H9 (cell line): ENCODE data around the gene TMEM150B. TPM values are rescaled to one million over a fixed set of nuclear protein-coding genes. Genes with fewer than 3 reads are reported as not detected.

Experiments used
- DNase-seq: peaks from one replicate; pipeline ENCODE4 v3.0.0-alpha.2; 2017
- H2AFZ ChIP-seq: one replicate; pipeline ENCODE4 v1.6.1; 2013; ENCODE audit warnings: mild to moderate bottlenecking, low read length, control low read depth, moderate library complexity
- H2AK5ac ChIP-seq: 2 replicates; pipeline ENCODE4 v1.6.1; 2013; ENCODE audit warnings: low read length, control low read depth, mixed read lengths; ENCODE audit not compliant: insufficient read length
- H2BK120ac ChIP-seq: one replicate; pipeline ENCODE4 v1.6.1; 2013; ENCODE audit warnings: low read depth, mild to moderate bottlenecking, low read length, control low read depth, inconsistent platforms; ENCODE audit not compliant: poor library complexity, severe bottlenecking
- H2BK12ac ChIP-seq: 2 replicates; pipeline ENCODE4 v1.6.1; 2013; ENCODE audit warnings: low read length, control low read depth, mixed read lengths, low read depth; ENCODE audit not compliant: insufficient read length
- H2BK15ac ChIP-seq: 2 replicates; pipeline ENCODE4 v1.6.1; 2013; ENCODE audit warnings: low read depth, low read length, control low read depth
- H2BK20ac ChIP-seq: one replicate; pipeline ENCODE4 v1.6.1; 2013; ENCODE audit warnings: low read depth, mild to moderate bottlenecking, low read length, control low read depth, inconsistent platforms; ENCODE audit not compliant: poor library complexity, severe bottlenecking
- H2BK5ac ChIP-seq: 2 replicates; pipeline ENCODE4 v1.6.1; 2013; ENCODE audit warnings: low read length, control low read depth, mixed read lengths; ENCODE audit not compliant: insufficient read length
- H3K14ac ChIP-seq: 2 replicates; pipeline ENCODE4 v1.6.1; 2013; ENCODE audit warnings: low read length, control low read depth; ENCODE audit not compliant: insufficient read depth
- H3K18ac ChIP-seq: 2 replicates; pipeline ENCODE4 v1.6.1; 2013; ENCODE audit warnings: low read depth, mild to moderate bottlenecking, mixed read lengths, low read length, control low read depth; ENCODE audit not compliant: insufficient read length
- H3K23ac ChIP-seq: 2 replicates; pipeline ENCODE4 v1.6.1; 2013; ENCODE audit warnings: low read length, control low read depth, mixed read lengths, low read depth; ENCODE audit not compliant: insufficient read length
- H3K23me2 ChIP-seq: 2 replicates; pipeline ENCODE4 v1.6.1; 2013; ENCODE audit warnings: low read depth, mild to moderate bottlenecking, mixed read lengths, low read length, control low read depth; ENCODE audit not compliant: insufficient read length, poor library complexity, severe bottlenecking
- H3K27ac ChIP-seq: 2 replicates; pipeline ENCODE4 v1.5.1; 2013; ENCODE audit warnings: low read length, control low read depth, mixed read lengths, low read depth; ENCODE audit not compliant: insufficient read length
- H3K27me3 ChIP-seq: 2 replicates; pipeline ENCODE4 v1.6.1; 2013; ENCODE audit warnings: low read length, control low read depth, inconsistent platforms; ENCODE audit not compliant: insufficient read depth
- H3K4ac ChIP-seq: 2 replicates; pipeline ENCODE4 v1.6.1; 2013; ENCODE audit warnings: low read depth, mild to moderate bottlenecking, control low read depth, inconsistent platforms, low read length, moderate library complexity
- H3K4me1 ChIP-seq: 2 replicates; pipeline ENCODE4 v1.6.1; 2013; ENCODE audit warnings: low read length, control low read depth, inconsistent platforms; ENCODE audit not compliant: insufficient read depth
- H3K4me2 ChIP-seq: 2 replicates; pipeline ENCODE4 v1.6.1; 2013; ENCODE audit warnings: low read length, control low read depth, mixed read lengths; ENCODE audit not compliant: insufficient read length, insufficient read depth
- H3K56ac ChIP-seq: 2 replicates; pipeline ENCODE4 v1.6.1; 2013; ENCODE audit warnings: low read depth, mild to moderate bottlenecking, mixed read lengths, low read length, control low read depth; ENCODE audit not compliant: insufficient read length
- H3K79me1 ChIP-seq: 2 replicates; pipeline ENCODE4 v1.6.1; 2013; ENCODE audit warnings: low read depth, mild to moderate bottlenecking, moderate library complexity, low read length, control low read depth, inconsistent platforms; ENCODE audit not compliant: insufficient read depth, poor library complexity, severe bottlenecking
- H3K79me2 ChIP-seq: 2 replicates; pipeline ENCODE4 v1.6.1; 2013; ENCODE audit warnings: low read length, control low read depth, inconsistent platforms; ENCODE audit not compliant: insufficient read depth
- H3K9ac ChIP-seq: 2 replicates; pipeline ENCODE4 v1.6.1; 2013; ENCODE audit warnings: low read length, control low read depth, mixed read lengths; ENCODE audit not compliant: insufficient read length; ENCODE audit errors: extremely low read depth
- H3K9me3 ChIP-seq: one replicate; pipeline ENCODE4 v1.6.1; 2013; ENCODE audit warnings: low read depth, low read length, inconsistent platforms; ENCODE audit not compliant: control insufficient read depth
- H3T11ph ChIP-seq: one replicate; pipeline ENCODE4 v1.6.1; 2013; ENCODE audit warnings: mild to moderate bottlenecking, low read length, control low read depth, inconsistent platforms
- H4K20me1 ChIP-seq: one replicate; pipeline ENCODE4 v1.6.1; 2013; ENCODE audit not compliant: control insufficient read depth, insufficient read length, insufficient read depth
- H4K5ac ChIP-seq: 2 replicates; pipeline ENCODE4 v1.6.1; 2013; ENCODE audit warnings: low read depth, mild to moderate bottlenecking, mixed read lengths, low read length, control low read depth; ENCODE audit not compliant: insufficient read length
- H4K8ac ChIP-seq: replicated peaks from 2 replicates; pipeline ENCODE4 v1.6.1; 2013; ENCODE audit warnings: low read length, control low read depth, mixed read lengths, low read depth; ENCODE audit not compliant: insufficient read length
- H4K91ac ChIP-seq: 2 replicates; pipeline ENCODE4 v1.6.1; 2013; ENCODE audit warnings: low read depth, mild to moderate bottlenecking, moderate library complexity, mixed read lengths, low read length, control low read depth; ENCODE audit not compliant: insufficient read length
- H3K27ac Mint-ChIP-seq, 3 experiments: 2 replicates in 2 of 3; 3 replicates in 1 of 3; pipeline ENCODE4 v1.8.0; 2020 to 2021; ENCODE audit warnings: mixed read lengths in 3 of 3, mild to moderate bottlenecking in 1 of 3, moderate library complexity in 1 of 3
- H3K27me3 Mint-ChIP-seq: 2 replicates; pipeline ENCODE4 v1.8.0; 2021; ENCODE audit warnings: low read depth, mild to moderate bottlenecking, moderate library complexity, mixed read lengths
- H3K36me3 Mint-ChIP-seq, 3 experiments: 2 replicates in 2 of 3; 3 replicates in 1 of 3; pipeline ENCODE4 v1.8.0; 2020 to 2021; ENCODE audit warnings: low read depth in 3 of 3, mixed read lengths in 3 of 3; ENCODE audit not compliant: insufficient read depth in 1 of 3
- H3K4me1 Mint-ChIP-seq, 2 experiments: 2 replicates each; pipeline ENCODE4 v1.8.0; 2020; ENCODE audit warnings: mixed read lengths in 2 of 2
- H3K4me3 Mint-ChIP-seq, 2 experiments: 2 replicates in 1 of 2; 3 replicates in 1 of 2; pipeline ENCODE4 v1.8.0; 2020 to 2021; ENCODE audit warnings: mild to moderate bottlenecking in 2 of 2, mixed read lengths in 2 of 2, moderate library complexity in 1 of 2
- H3K9me3 Mint-ChIP-seq, 2 experiments: 2 replicates in 1 of 2; 3 replicates in 1 of 2; pipeline ENCODE4 v1.8.0; 2020; ENCODE audit warnings: mild to moderate bottlenecking in 2 of 2, mixed read lengths in 2 of 2, moderate library complexity in 1 of 2
- CTCF ChIP-seq: fragments of 200-600 bp; sonication (generic); conservative IDR thresholded peaks from 3 replicates; pipeline ENCODE4 v1.8.0; 2021; ENCODE audit warnings: antibody characterized with exemption, mild to moderate bottlenecking
- WGBS: extraction: QIAGEN DNeasy Blood & Tissue Kit; methylation state at CpG from one replicate; pipeline ENCODE4 v1.1.7; 2013; ENCODE audit warnings: missing lambda C conversion rate, low lambda C conversion rate, mixed read lengths; ENCODE audit not compliant: insufficient read length; ENCODE audit errors: extremely low coverage; 5-methylcytosine and 5-hydroxymethylcytosine counted together
- total RNA-seq: library from RNA; stranded (reverse); gene quantifications from 2 replicates; pipeline ENCODE4 v1.2.1, GENCODE V29; 2021

Gene TMEM150B
- total RNA-seq, 1 experiment from 2014 or later: 0.63 TPM

DNA sequence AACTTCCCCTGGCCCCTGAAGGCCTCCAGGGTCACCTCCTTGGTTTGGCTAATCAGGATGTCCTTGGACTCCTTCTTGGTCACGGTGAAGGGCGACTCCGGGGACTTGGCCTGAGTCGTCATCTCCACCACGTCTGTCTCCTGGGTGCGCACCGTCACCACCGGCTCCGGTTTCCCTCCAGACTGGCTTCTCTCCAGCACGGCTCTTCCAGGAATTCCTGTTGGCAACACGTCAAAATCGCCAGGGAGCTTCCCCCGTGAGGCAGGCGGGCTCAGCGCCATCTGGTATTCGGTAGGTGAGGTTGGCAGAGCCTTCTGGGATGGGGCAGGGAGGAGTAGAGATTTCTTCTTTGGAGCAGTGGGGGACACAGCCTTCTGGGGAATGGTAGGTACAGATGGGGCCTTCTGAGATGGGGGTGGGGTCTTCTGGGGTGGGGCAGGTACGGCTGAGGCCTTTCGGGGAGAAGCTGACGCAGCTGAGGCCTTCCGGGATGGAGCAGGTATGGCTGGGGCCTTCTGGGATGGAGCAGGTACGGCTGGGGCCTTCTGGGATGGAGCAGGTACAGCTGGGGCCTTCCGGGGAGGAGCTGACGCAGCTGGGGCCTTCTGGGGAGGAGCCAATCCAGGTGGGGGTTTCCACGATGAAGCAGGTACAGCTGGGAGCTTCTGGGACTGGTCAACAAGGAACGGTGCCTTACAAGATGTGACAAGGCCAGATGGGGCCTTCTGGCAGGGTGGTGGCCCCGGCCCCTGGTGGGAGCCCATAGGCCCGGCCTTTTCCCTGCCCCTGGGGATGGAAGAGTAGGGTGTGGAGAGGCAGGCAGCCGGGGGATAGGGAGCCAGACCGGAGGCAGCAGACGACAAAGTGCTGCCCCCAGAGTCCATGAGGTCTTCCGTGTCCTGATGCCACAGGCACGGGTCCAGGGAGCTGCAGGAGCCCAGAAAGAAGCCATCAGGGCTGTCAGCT is 34.1 kb upstream of the TMEM150B start:
- no peak for TF ChIP-seq CTCF
- no peak overlapping the region; the same call in 1 of the 2 replicates for H3K14ac ChIP-seq
- no peaks in the 10 kb centered on the region for H3K79me1 ChIP-seq
- peaks cover 58% of the 10 kb centered on the region for H3K27me3 Mint-ChIP-seq
- no peaks in the 10 kb centered on the region for H4K20me1 ChIP-seq
- no peak overlapping the region for H2AK5ac ChIP-seq
- H4K8ac ChIP-seq: no peak overlapping the region
- H2BK20ac ChIP-seq: no peak overlapping the region
- H3K23me2 ChIP-seq: no peaks in the 10 kb centered on the region
- no peak overlapping the region for H3K23ac ChIP-seq
- H3K9me3 ChIP-seq: no peaks in the 10 kb centered on the region
- no peak overlapping the region for H3K27ac Mint-ChIP-seq
- no peak overlapping the region for H3K56ac ChIP-seq
- H3K4ac ChIP-seq: no peak overlapping the region
- no peak overlapping the region for H3T11ph ChIP-seq
- no peak overlapping the region for H2AFZ ChIP-seq
- DNase-seq: no peak
- H3K4me3 Mint-ChIP-seq: no peak overlapping the region; a peak in 1 of 5 replicates
- H3K9me3 Mint-ChIP-seq: no peaks in the 10 kb centered on the region
- no peaks in the 10 kb centered on the region for H3K36me3 Mint-ChIP-seq
- no peak overlapping the region for H4K5ac ChIP-seq
- no peak overlapping the region for H2BK120ac ChIP-seq
- no peak overlapping the region for H3K18ac ChIP-seq
- peaks cover 12 to 23% of the 10 kb centered on the region in 2 experiments for H3K4me1 Mint-ChIP-seq
- H2BK12ac ChIP-seq: no peak overlapping the region
- no peak overlapping the region for H3K9ac ChIP-seq
- H2BK15ac ChIP-seq: no peak overlapping the region
- peaks cover 2% of the 10 kb centered on the region; the same call in 1 of the 2 replicates for H3K27me3 ChIP-seq
- no peaks in the 10 kb centered on the region for H3K79me2 ChIP-seq
- no peaks in the 10 kb centered on the region for H3K4me1 ChIP-seq
- H3K27ac ChIP-seq: no peak overlapping the region
- no peak overlapping the region for H3K4me2 ChIP-seq
- H2BK5ac ChIP-seq: no peak overlapping the region
- WGBS: no CpG with 5 or more reads among the region's 32 CpGs
- no peak overlapping the region for H4K91ac ChIP-seq
